ENCODE data around the gene CPT1B. TPM values are rescaled to one million over a fixed set of nuclear protein-coding genes. Genes with fewer than 3 reads are reported as not detected.

Gene CPT1B
- total RNA-seq, 1 donor from 2014 or later, result 32.7 TPM

DNA sequence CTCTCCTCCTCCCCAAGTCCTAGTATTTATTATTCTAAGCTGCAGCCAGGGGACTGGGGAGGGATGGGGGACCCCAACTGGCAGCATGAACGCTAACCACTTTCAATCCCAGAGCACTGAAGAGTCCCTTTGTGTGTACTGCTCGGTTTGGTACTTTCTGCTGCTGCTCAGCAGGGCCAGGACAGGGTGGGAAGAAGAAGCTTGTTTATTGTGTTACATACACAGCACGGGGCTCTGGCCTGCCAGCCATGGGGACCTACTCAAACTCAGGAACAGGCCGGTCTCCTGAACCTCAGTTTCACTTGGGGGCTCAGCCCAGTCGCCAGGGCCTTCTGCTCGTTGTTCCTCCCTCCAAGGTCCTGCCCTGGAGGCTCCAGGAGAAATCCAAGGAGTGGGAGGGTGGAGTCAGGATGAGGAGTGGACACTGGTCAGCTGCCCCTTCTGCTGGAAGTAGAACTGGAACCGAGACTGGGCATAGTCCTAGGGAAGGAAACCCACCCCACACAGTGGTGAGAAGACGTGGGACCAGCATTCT lies 616 bp upstream of the CPT1B start:
- H3K79me2 ChIP-seq (ENCODE audit: insufficient read depth, low read length), result peaks cover 6% of the 10 kb centered on the region
- H3K4me3 ChIP-seq (ENCODE audit: insufficient read depth, low read depth, low read length), result no peak overlapping the region
- H3K9me3 Mint-ChIP-seq (ENCODE audit: unreplicated experiment), result no peaks in the 10 kb centered on the region
- DNase-seq (ENCODE audit: low read depth) (no peak), FAIRE-seq (no peak)
- H3K4me3 Mint-ChIP-seq (ENCODE audit: unreplicated experiment), result no peak overlapping the region
- H3K4me2 ChIP-seq (ENCODE audit: low read length), result no peak overlapping the region
- no peak overlapping the region for H3K9ac ChIP-seq (ENCODE audit: low read length)
- peaks cover 3% of the 10 kb centered on the region for H3K36me3 Mint-ChIP-seq (ENCODE audit: low read depth, unreplicated experiment)
- no peak overlapping the region for H3K27ac Mint-ChIP-seq (ENCODE audit: unreplicated experiment)
- peaks cover 3% of the 10 kb centered on the region for H3K4me1 Mint-ChIP-seq (ENCODE audit: low read depth, unreplicated experiment)
- H3K9me3 ChIP-seq (ENCODE audit: insufficient read depth, low read depth, low read length), result no peaks in the 10 kb centered on the region
- peaks cover 8% of the 10 kb centered on the region for H3K27me3 ChIP-seq (ENCODE audit: insufficient read depth, low read length)
- no peaks in the 10 kb centered on the region for H3K27me3 Mint-ChIP-seq (ENCODE audit: low read depth, unreplicated experiment)
- no peak overlapping the region for H2AFZ ChIP-seq (ENCODE audit: low read depth, low read length)
- TF ChIP-seq EZH2 (IDR thresholded peaks at IDR 0.05; ENCODE audit: insufficient read depth, low read length), result no peak
- TF ChIP-seq, protein P1, sequence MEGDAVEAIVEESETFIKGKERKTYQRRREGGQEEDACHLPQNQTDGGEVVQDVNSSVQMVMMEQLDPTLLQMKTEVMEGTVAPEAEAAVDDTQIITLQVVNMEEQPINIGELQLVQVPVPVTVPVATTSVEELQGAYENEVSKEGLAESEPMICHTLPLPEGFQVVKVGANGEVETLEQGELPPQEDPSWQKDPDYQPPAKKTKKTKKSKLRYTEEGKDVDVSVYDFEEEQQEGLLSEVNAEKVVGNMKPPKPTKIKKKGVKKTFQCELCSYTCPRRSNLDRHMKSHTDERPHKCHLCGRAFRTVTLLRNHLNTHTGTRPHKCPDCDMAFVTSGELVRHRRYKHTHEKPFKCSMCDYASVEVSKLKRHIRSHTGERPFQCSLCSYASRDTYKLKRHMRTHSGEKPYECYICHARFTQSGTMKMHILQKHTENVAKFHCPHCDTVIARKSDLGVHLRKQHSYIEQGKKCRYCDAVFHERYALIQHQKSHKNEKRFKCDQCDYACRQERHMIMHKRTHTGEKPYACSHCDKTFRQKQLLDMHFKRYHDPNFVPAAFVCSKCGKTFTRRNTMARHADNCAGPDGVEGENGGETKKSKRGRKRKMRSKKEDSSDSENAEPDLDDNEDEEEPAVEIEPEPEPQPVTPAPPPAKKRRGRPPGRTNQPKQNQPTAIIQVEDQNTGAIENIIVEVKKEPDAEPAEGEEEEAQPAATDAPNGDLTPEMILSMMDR (IDR thresholded peaks at IDR 0.05; ENCODE audit: insufficient read depth, low read depth, low read length), result no peak
- peaks cover 14% of the 10 kb centered on the region for H3K4me1 ChIP-seq (ENCODE audit: insufficient read depth, low read length)
- no peak overlapping the region for H3K27ac ChIP-seq (ENCODE audit: low read depth, low read length)
- no peaks in the 10 kb centered on the region for H3K36me3 ChIP-seq (ENCODE audit: insufficient read depth, low read length)
- no peaks in the 10 kb centered on the region for H4K20me1 ChIP-seq (ENCODE audit: insufficient read depth, low read length)

GRCh38 chr22:50577697-50577986 lies 585 bp downstream of the CPT1B start:
- TF ChIP-seq, protein P1 (IDR thresholded peaks at IDR 0.05; ENCODE audit: insufficient read depth, low read depth, low read length), result no peak
- no peak for TF ChIP-seq EZH2 (IDR thresholded peaks at IDR 0.05; ENCODE audit: insufficient read depth, low read length)
- Histone ChIP-seq H3K4me3 (ENCODE audit: insufficient read depth, low read depth, low read length) (no peak overlapping the region), H4K20me1 (ENCODE audit: insufficient read depth, low read length) (no peaks in the 10 kb centered on the region), H2AFZ (ENCODE audit: low read depth, low read length) (no peak overlapping the region), H3K27ac (ENCODE audit: low read depth, low read length) (no peak overlapping the region), H3K27me3 (ENCODE audit: insufficient read depth, low read length) (peaks cover 8% of the 10 kb centered on the region), H3K4me2 (ENCODE audit: low read length) (no peak overlapping the region), H3K36me3 (ENCODE audit: insufficient read depth, low read length) (no peaks in the 10 kb centered on the region), H3K9me3 (ENCODE audit: insufficient read depth, low read depth, low read length) (no peaks in the 10 kb centered on the region), H3K9ac (ENCODE audit: low read length) (no peak overlapping the region), H3K79me2 (ENCODE audit: insufficient read depth, low read length) (peaks cover 6% of the 10 kb centered on the region), H3K4me1 (ENCODE audit: insufficient read depth, low read length) (peaks cover 9% of the 10 kb centered on the region)
- FAIRE-seq, result no peak
- H3K4me1 Mint-ChIP-seq (ENCODE audit: low read depth, unreplicated experiment), result peaks cover 3% of the 10 kb centered on the region
- no peak overlapping the region for H3K27ac Mint-ChIP-seq (ENCODE audit: unreplicated experiment)
- H3K4me3 Mint-ChIP-seq (ENCODE audit: unreplicated experiment), result no peak overlapping the region
- H3K9me3 Mint-ChIP-seq (ENCODE audit: unreplicated experiment), result no peaks in the 10 kb centered on the region
- no peaks in the 10 kb centered on the region for H3K27me3 Mint-ChIP-seq (ENCODE audit: low read depth, unreplicated experiment)
- peaks cover 4% of the 10 kb centered on the region for H3K36me3 Mint-ChIP-seq (ENCODE audit: low read depth, unreplicated experiment)
- no peak for DNase-seq (ENCODE audit: low read depth)

GRCh38 chr22:50576806-50577696 lies 1.2 kb downstream of the CPT1B start:
- Histone ChIP-seq H3K9ac (ENCODE audit: low read length) (no peak overlapping the region), H3K27me3 (ENCODE audit: insufficient read depth, low read length) (peaks cover 8% of the 10 kb centered on the region), H3K36me3 (ENCODE audit: insufficient read depth, low read length) (no peaks in the 10 kb centered on the region), H3K4me2 (ENCODE audit: low read length) (no peak overlapping the region), H4K20me1 (ENCODE audit: insufficient read depth, low read length) (no peaks in the 10 kb centered on the region), H3K79me2 (ENCODE audit: insufficient read depth, low read length) (peaks cover 4% of the 10 kb centered on the region), H3K4me1 (ENCODE audit: insufficient read depth, low read length) (peaks cover 8% of the 10 kb centered on the region), H3K9me3 (ENCODE audit: insufficient read depth, low read depth, low read length) (no peaks in the 10 kb centered on the region), H3K4me3 (ENCODE audit: insufficient read depth, low read depth, low read length) (no peak overlapping the region), H2AFZ (ENCODE audit: low read depth, low read length) (no peak overlapping the region), H3K27ac (ENCODE audit: low read depth, low read length) (no peak overlapping the region)
- H3K27me3 Mint-ChIP-seq (ENCODE audit: low read depth, unreplicated experiment), result no peaks in the 10 kb centered on the region
- no peak overlapping the region for H3K27ac Mint-ChIP-seq (ENCODE audit: unreplicated experiment)
- peaks cover 10% of the 10 kb centered on the region for H3K36me3 Mint-ChIP-seq (ENCODE audit: low read depth, unreplicated experiment)
- no peak overlapping the region for H3K4me3 Mint-ChIP-seq (ENCODE audit: unreplicated experiment)
- no peak for TF ChIP-seq EZH2 (IDR thresholded peaks at IDR 0.05; ENCODE audit: insufficient read depth, low read length)
- TF ChIP-seq, protein P1 (IDR thresholded peaks at IDR 0.05; ENCODE audit: insufficient read depth, low read depth, low read length), result no peak
- H3K9me3 Mint-ChIP-seq (ENCODE audit: unreplicated experiment), result no peaks in the 10 kb centered on the region
- DNase-seq (ENCODE audit: low read depth), result no peak
- FAIRE-seq, result no peak
- peaks cover 3% of the 10 kb centered on the region for H3K4me1 Mint-ChIP-seq (ENCODE audit: low read depth, unreplicated experiment)
